Prostate gland (tissue), 2 donors: ENCODE data around the gene TMEM178B.

Experiments used
- POLR2A ChIP-seq: fragments of 450-650 bp; IDR thresholded peaks from one replicate; pipeline ENCODE4 v1.6.1; 2016; ENCODE audit warnings: antibody characterized with exemption, mild to moderate bottlenecking
- TF ChIP-seq, protein P1 (sequence below), 4 experiments: fragments of 200-600 bp in 2 of 4; fragments of 450-650 bp in 2 of 4; sonication (generic) in 2 of 4; IDR thresholded peaks; 1 replicate in 3 of 4; 2 replicates in 1 of 4; pipeline ENCODE4 v1.5.1; 2016 to 2019; ENCODE audit warnings: antibody characterized with exemption in 4 of 4, mild to moderate bottlenecking in 2 of 4, moderate library complexity in 2 of 4

DNA sequence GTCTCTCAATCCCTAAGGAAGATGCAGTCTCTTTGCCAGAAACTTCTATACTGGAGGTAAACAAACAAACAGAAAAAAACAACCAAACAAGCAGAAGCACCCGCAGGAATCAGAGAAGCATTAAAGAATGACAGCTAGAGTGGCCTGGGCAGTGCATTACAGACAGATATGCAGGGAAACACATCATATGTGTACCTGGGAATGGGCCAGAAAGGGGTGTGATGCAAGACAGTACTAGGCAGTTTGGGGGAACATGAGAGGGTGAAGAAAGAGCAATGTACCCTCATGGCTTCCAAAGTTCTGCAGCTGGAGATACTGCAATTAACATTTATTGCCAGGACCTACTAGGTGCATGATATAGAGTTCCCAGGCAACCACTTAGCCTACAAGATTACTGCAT, 177.3 kb downstream of the TMEM178B start:
- TF ChIP-seq, protein P1, sequence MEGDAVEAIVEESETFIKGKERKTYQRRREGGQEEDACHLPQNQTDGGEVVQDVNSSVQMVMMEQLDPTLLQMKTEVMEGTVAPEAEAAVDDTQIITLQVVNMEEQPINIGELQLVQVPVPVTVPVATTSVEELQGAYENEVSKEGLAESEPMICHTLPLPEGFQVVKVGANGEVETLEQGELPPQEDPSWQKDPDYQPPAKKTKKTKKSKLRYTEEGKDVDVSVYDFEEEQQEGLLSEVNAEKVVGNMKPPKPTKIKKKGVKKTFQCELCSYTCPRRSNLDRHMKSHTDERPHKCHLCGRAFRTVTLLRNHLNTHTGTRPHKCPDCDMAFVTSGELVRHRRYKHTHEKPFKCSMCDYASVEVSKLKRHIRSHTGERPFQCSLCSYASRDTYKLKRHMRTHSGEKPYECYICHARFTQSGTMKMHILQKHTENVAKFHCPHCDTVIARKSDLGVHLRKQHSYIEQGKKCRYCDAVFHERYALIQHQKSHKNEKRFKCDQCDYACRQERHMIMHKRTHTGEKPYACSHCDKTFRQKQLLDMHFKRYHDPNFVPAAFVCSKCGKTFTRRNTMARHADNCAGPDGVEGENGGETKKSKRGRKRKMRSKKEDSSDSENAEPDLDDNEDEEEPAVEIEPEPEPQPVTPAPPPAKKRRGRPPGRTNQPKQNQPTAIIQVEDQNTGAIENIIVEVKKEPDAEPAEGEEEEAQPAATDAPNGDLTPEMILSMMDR (IDR thresholded peaks at IDR 0.05) = no peak
- TF ChIP-seq POLR2A = no peak
